ENCODE results near the gene FOXA1.

Gene FOXA1

GRCh38 chr14:37620856-37621255 is 25.8 kb upstream of the FOXA1 start:
- peaks cover 8% of the 10 kb centered on the region for H3K79me2 ChIP-seq (ENCODE audit: control insufficient read depth, insufficient read depth, low read length, unreplicated experiment)
- H3K4me3 ChIP-seq (ENCODE audit: low read depth, low read length), result no peak overlapping the region
- H3K27me3 ChIP-seq (ENCODE audit: insufficient read depth, low read length), result no peaks in the 10 kb centered on the region
- H3K4me1 ChIP-seq (ENCODE audit: control insufficient read depth, insufficient read depth, low read length, unreplicated experiment), result peaks cover 25% of the 10 kb centered on the region
- peak overlapping the region; percentile 65 for H2AFZ ChIP-seq (ENCODE audit: low read length, unreplicated experiment)
- H3K36me3 ChIP-seq (ENCODE audit: insufficient read depth, low read length), result no peaks in the 10 kb centered on the region
- H3K27ac ChIP-seq (ENCODE audit: low read depth, low read length), result no peak overlapping the region

GRCh38 chr14:37618498-37619028 is 23.5 kb upstream of the FOXA1 start:
- no peaks in the 10 kb centered on the region for H3K79me2 ChIP-seq (ENCODE audit: control insufficient read depth, insufficient read depth, low read length, unreplicated experiment)
- H3K27ac ChIP-seq (ENCODE audit: low read depth, low read length), result no peak overlapping the region
- H3K36me3 ChIP-seq (ENCODE audit: insufficient read depth, low read length), result no peaks in the 10 kb centered on the region
- no peak overlapping the region for H2AFZ ChIP-seq (ENCODE audit: low read length, unreplicated experiment)
- H3K4me3 ChIP-seq (ENCODE audit: low read depth, low read length), result no peak overlapping the region
- H3K4me1 ChIP-seq (ENCODE audit: control insufficient read depth, insufficient read depth, low read length, unreplicated experiment), result peaks cover 12% of the 10 kb centered on the region
- H3K27me3 ChIP-seq (ENCODE audit: insufficient read depth, low read length), result no peaks in the 10 kb centered on the region

GRCh38 chr14:37617864-37618365 is 22.9 kb upstream of the FOXA1 start:
- H2AFZ ChIP-seq (ENCODE audit: low read length, unreplicated experiment), result no peak overlapping the region
- H3K79me2 ChIP-seq (ENCODE audit: control insufficient read depth, insufficient read depth, low read length, unreplicated experiment), result no peaks in the 10 kb centered on the region
- H3K4me1 ChIP-seq (ENCODE audit: control insufficient read depth, insufficient read depth, low read length, unreplicated experiment), result peaks cover 7% of the 10 kb centered on the region
- peaks cover under 1% of the 10 kb centered on the region; the same call in 1 of the 2 replicates for H3K27me3 ChIP-seq (ENCODE audit: insufficient read depth, low read length)
- no peaks in the 10 kb centered on the region for H3K36me3 ChIP-seq (ENCODE audit: insufficient read depth, low read length)
- H3K4me3 ChIP-seq (ENCODE audit: low read depth, low read length), result no peak overlapping the region
- H3K27ac ChIP-seq (ENCODE audit: low read depth, low read length), result no peak overlapping the region

- Histone ChIP-seq H3K27me3 (ENCODE audit: insufficient read depth, low read length) (peaks cover 11% of the 10 kb centered on the region), H2AFZ (ENCODE audit: low read length, unreplicated experiment) (no peak overlapping the region), H3K27ac (ENCODE audit: low read depth, low read length) (no peak overlapping the region), H3K4me3 (ENCODE audit: low read depth, low read length) (no peak overlapping the region), H3K79me2 (ENCODE audit: control insufficient read depth, insufficient read depth, low read length, unreplicated experiment) (no peaks in the 10 kb centered on the region), H3K4me1 (ENCODE audit: control insufficient read depth, insufficient read depth, low read length, unreplicated experiment) (peaks cover 4% of the 10 kb centered on the region), H3K36me3 (ENCODE audit: insufficient read depth, low read length) (no peaks in the 10 kb centered on the region)
These were observed 21.8 kb upstream of the FOXA1 start for GRCh38 chr14:37616853-37617252.

- Histone ChIP-seq H3K27me3 (ENCODE audit: insufficient read depth, low read length) (peaks cover 22% of the 10 kb centered on the region), H3K36me3 (ENCODE audit: insufficient read depth, low read length) (no peaks in the 10 kb centered on the region), H3K27ac (ENCODE audit: low read depth, low read length) (no peak overlapping the region), H3K4me1 (ENCODE audit: control insufficient read depth, insufficient read depth, low read length, unreplicated experiment) (no peaks in the 10 kb centered on the region), H3K4me3 (ENCODE audit: low read depth, low read length) (no peak overlapping the region), H3K79me2 (ENCODE audit: control insufficient read depth, insufficient read depth, low read length, unreplicated experiment) (no peaks in the 10 kb centered on the region), H2AFZ (ENCODE audit: low read length, unreplicated experiment) (no peak overlapping the region)
These were observed 20.7 kb upstream of the FOXA1 start for GRCh38 chr14:37615582-37616289.

GRCh38 chr14:37610945-37611523 is 16.0 kb upstream of the FOXA1 start:
- Histone ChIP-seq H3K79me2 (ENCODE audit: control insufficient read depth, insufficient read depth, low read length, unreplicated experiment) (no peaks in the 10 kb centered on the region), H2AFZ (ENCODE audit: low read length, unreplicated experiment) (peak overlapping the region; percentile 21), H3K4me1 (ENCODE audit: control insufficient read depth, insufficient read depth, low read length, unreplicated experiment) (no peaks in the 10 kb centered on the region), H3K36me3 (ENCODE audit: insufficient read depth, low read length) (no peaks in the 10 kb centered on the region), H3K27ac (ENCODE audit: low read depth, low read length) (no peak overlapping the region), H3K4me3 (ENCODE audit: low read depth, low read length) (peak overlapping the region; percentile 63), H3K27me3 (ENCODE audit: insufficient read depth, low read length) (peaks cover 68% of the 10 kb centered on the region)

GRCh38 chr14:37608649-37609048 is 13.6 kb upstream of the FOXA1 start:
- H3K79me2 ChIP-seq (ENCODE audit: control insufficient read depth, insufficient read depth, low read length, unreplicated experiment), result no peaks in the 10 kb centered on the region
- no peak overlapping the region for H3K4me3 ChIP-seq (ENCODE audit: low read depth, low read length)
- H3K27me3 ChIP-seq (ENCODE audit: insufficient read depth, low read length), result peaks cover 92% of the 10 kb centered on the region
- H3K36me3 ChIP-seq (ENCODE audit: insufficient read depth, low read length), result no peaks in the 10 kb centered on the region
- no peaks in the 10 kb centered on the region for H3K4me1 ChIP-seq (ENCODE audit: control insufficient read depth, insufficient read depth, low read length, unreplicated experiment)
- H2AFZ ChIP-seq (ENCODE audit: low read length, unreplicated experiment), result no peak overlapping the region
- H3K27ac ChIP-seq (ENCODE audit: low read depth, low read length), result no peak overlapping the region

GRCh38 chr14:37606678-37607077 is 11.6 kb upstream of the FOXA1 start:
- Histone ChIP-seq H3K4me3 (ENCODE audit: low read depth, low read length) (no peak overlapping the region), H3K27ac (ENCODE audit: low read depth, low read length) (no peak overlapping the region), H3K36me3 (ENCODE audit: insufficient read depth, low read length) (no peaks in the 10 kb centered on the region), H3K27me3 (ENCODE audit: insufficient read depth, low read length) (peaks cover 98% of the 10 kb centered on the region), H3K79me2 (ENCODE audit: control insufficient read depth, insufficient read depth, low read length, unreplicated experiment) (no peaks in the 10 kb centered on the region), H3K4me1 (ENCODE audit: control insufficient read depth, insufficient read depth, low read length, unreplicated experiment) (no peaks in the 10 kb centered on the region), H2AFZ (ENCODE audit: low read length, unreplicated experiment) (no peak overlapping the region)

- Histone ChIP-seq H3K27ac (ENCODE audit: low read depth, low read length) (no peak overlapping the region), H3K27me3 (ENCODE audit: insufficient read depth, low read length) (peaks cover 98% of the 10 kb centered on the region), H3K4me1 (ENCODE audit: control insufficient read depth, insufficient read depth, low read length, unreplicated experiment) (peaks cover 6% of the 10 kb centered on the region), H2AFZ (ENCODE audit: low read length, unreplicated experiment) (no peak overlapping the region), H3K36me3 (ENCODE audit: insufficient read depth, low read length) (no peaks in the 10 kb centered on the region), H3K79me2 (ENCODE audit: control insufficient read depth, insufficient read depth, low read length, unreplicated experiment) (no peaks in the 10 kb centered on the region), H3K4me3 (ENCODE audit: low read depth, low read length) (no peak overlapping the region)
These were observed 8.7 kb upstream of the FOXA1 start for GRCh38 chr14:37603688-37604251.

GRCh38 chr14:37602605-37603453 is 7.8 kb upstream of the FOXA1 start:
- Histone ChIP-seq H3K4me1 (ENCODE audit: control insufficient read depth, insufficient read depth, low read length, unreplicated experiment) (peaks cover 6% of the 10 kb centered on the region), H3K27ac (ENCODE audit: low read depth, low read length) (no peak overlapping the region)

More at GRCh38 chr14:37602605-37603453, 7.8 kb upstream of the FOXA1 start:
- Histone ChIP-seq H2AFZ (ENCODE audit: low read length, unreplicated experiment) (no peak overlapping the region), H3K4me3 (ENCODE audit: low read depth, low read length) (no peak overlapping the region), H3K27me3 (ENCODE audit: insufficient read depth, low read length) (peaks cover 100% of the 10 kb centered on the region), H3K79me2 (ENCODE audit: control insufficient read depth, insufficient read depth, low read length, unreplicated experiment) (no peaks in the 10 kb centered on the region), H3K36me3 (ENCODE audit: insufficient read depth, low read length) (no peaks in the 10 kb centered on the region)
